Measurements from ENCODE around the gene CFB. TPM values are rescaled to one million over a fixed set of nuclear protein-coding genes. Genes with fewer than 3 reads are reported as not detected.
A peak's percentile ranks its signal among the peaks of the same experiment; 100 is the strongest.

CFB gene
- total and polyA plus RNA-seq, 9 of the 15 experiments (the other 6 are each of a cell fraction or from before 2014, with no cell fraction given) = 0.08 to 0.91 (median 0.22) TPM; not detected in 4

DNA sequence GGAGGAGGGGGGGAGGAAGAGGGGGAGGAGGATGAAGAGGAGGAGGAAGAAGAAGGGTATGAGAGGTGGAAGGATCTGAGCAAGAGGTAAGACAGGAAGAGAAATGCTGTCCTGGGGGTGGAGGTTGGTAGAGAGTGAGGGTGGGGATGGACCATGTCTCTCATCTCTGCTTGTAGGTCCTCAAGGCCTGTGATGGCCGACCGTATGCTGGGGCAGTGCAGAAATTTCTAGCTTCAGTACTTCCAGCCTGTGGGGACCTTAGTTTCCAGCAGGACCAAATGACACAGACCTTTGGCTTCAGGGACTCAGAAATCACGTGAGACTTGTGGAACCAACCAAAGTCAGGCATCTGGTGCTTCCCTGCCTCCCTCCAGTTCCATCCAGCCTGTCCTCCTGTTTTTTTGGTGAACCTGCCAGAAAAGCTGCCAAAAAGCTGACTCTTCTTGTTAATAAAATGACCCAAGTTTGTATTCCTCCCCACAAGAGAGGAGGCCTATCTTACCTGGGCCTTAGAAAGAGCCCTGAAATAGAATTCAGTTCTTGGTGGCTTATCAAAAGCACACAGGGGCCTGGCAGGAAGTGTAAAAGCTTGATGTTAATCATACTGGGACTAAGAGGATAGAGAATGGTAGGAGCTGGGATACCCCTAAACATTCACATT lies 33.5 kb downstream of the CFB start (continued):
- TF ChIP-seq ZNF41 (CRISPR knock-in tag; conservative IDR thresholded peaks at IDR 0.05) (0 out of 2 replicates have a peak, but pooled peaks have one; percentile 21), ZBTB1 (CRISPR knock-in tag; IDR thresholded peaks at IDR 0.05; ENCODE audit: borderline replicate concordance, low read depth) (no peak), ZC3H4 (CRISPR knock-in tag; IDR thresholded peaks at IDR 0.05; ENCODE audit: borderline replicate concordance) (no peak), ZNF274 (IDR thresholded peaks at IDR 0.05; ENCODE audit: borderline replicate concordance, low read depth, low read length) (no peak), LEF1 (IDR thresholded peaks at IDR 0.05) (peak; percentile 60), MAZ (CRISPR knock-in tag; conservative IDR thresholded peaks at IDR 0.05 in 1 of 2, IDR thresholded peaks at IDR 0.05 in 1 of 2) (0 out of 4 replicates have a peak, but pooled peaks of 1 of the 2 experiments have one; percentile 41), EP300 (IDR thresholded peaks at IDR 0.05; ENCODE audit: low read length) (peak; percentile 76; the same call in 1 of the 2 replicates), SMAD2 (IDR thresholded peaks at IDR 0.05; ENCODE audit: low read depth, low read length) (no peak), RHOXF2B (CRISPR knock-in tag; conservative IDR thresholded peaks at IDR 0.05) (no peak), DIDO1 (tag; IDR thresholded peaks at IDR 0.05; ENCODE audit: low read depth) (no peak; the same call in 1 of the 2 replicates), ZKSCAN1 (IDR thresholded peaks at IDR 0.05; ENCODE audit: low read depth, low read length) (no peak), HDAC2 (IDR thresholded peaks at IDR 0.05) (no peak), ARHGAP35 (IDR thresholded peaks at IDR 0.05; ENCODE audit: partially characterized antibody) (no peak), FIP1L1 (IDR thresholded peaks at IDR 0.05; ENCODE audit: low read depth, low read length, poor library complexity, severe bottlenecking) (no peak)
- TF ChIP-seq, protein P1, sequence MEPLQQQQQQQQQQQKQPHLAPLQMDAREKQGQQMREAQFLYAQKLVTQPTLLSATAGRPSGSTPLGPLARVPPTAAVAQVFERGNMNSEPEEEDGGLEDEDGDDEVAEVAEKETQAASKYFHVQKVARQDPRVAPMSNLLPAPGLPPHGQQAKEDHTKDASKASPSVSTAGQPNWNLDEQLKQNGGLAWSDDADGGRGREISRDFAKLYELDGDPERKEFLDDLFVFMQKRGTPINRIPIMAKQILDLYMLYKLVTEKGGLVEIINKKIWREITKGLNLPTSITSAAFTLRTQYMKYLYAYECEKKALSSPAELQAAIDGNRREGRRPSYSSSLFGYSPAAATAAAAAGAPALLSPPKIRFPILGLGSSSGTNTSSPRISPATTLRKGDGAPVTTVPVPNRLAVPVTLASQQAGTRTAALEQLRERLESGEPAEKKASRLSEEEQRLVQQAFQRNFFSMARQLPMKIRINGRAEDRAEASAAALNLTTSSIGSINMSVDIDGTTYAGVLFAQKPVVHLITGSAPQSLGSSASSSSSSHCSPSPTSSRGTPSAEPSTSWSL (CRISPR knock-in tag; IDR thresholded peaks at IDR 0.05; ENCODE audit: borderline replicate concordance) = no peak
- TF ChIP-seq, protein P2, sequence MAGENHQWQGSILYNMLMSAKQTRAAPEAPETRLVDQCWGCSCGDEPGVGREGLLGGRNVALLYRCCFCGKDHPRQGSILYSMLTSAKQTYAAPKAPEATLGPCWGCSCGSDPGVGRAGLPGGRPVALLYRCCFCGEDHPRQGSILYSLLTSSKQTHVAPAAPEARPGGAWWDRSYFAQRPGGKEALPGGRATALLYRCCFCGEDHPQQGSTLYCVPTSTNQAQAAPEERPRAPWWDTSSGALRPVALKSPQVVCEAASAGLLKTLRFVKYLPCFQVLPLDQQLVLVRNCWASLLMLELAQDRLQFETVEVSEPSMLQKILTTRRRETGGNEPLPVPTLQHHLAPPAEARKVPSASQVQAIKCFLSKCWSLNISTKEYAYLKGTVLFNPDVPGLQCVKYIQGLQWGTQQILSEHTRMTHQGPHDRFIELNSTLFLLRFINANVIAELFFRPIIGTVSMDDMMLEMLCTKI (IDR thresholded peaks at IDR 0.05; ENCODE audit: partially characterized antibody) = no peak
